Mesothelial cell of epicardium (in vitro differentiated cells): ENCODE measurements around the gene ITPKA. TPM values are rescaled to one million over a fixed set of nuclear protein-coding genes. Genes with fewer than 3 reads are reported as not detected.
"Not testable (repeated sequence)": the region's sequence is repeated elsewhere in the genome, so short reads cannot be mapped to it uniquely, and the experiment has no call there.

Experiments used
- DNase-seq, 2 experiments: peaks; one replicate each; pipeline ENCODE4 v3.0.0; 2021; ENCODE audit warnings: low spot score in 2 of 2; ENCODE audit not compliant: unreplicated experiment in 2 of 2
- H3K27ac Mint-ChIP-seq: 2 replicates; pipeline ENCODE4 v1.8.0; 2021; ENCODE audit warnings: mixed read lengths
- H3K27me3 Mint-ChIP-seq: 2 replicates; pipeline ENCODE4 v1.8.0; 2021; ENCODE audit warnings: low read depth, mixed read lengths
- H3K36me3 Mint-ChIP-seq: 2 replicates; pipeline ENCODE4 v1.8.0; 2021; ENCODE audit warnings: mixed read lengths
- H3K4me1 Mint-ChIP-seq: 2 replicates; pipeline ENCODE4 v1.8.0; 2021; ENCODE audit warnings: mixed read lengths
- H3K4me3 Mint-ChIP-seq: 2 replicates; pipeline ENCODE4 v1.8.0; 2021; ENCODE audit warnings: mild to moderate bottlenecking, moderate library complexity, mixed read lengths
- H3K9me3 Mint-ChIP-seq: 2 replicates; pipeline ENCODE4 v1.8.0; 2021; ENCODE audit warnings: mixed read lengths
- CTCF ChIP-seq: fragments of 200-600 bp; sonication (generic); IDR thresholded peaks from one replicate; pipeline ENCODE4 v1.5.0; 2021; ENCODE audit warnings: antibody characterized with exemption; ENCODE audit not compliant: unreplicated experiment
- total RNA-seq: library from RNA; stranded (reverse); gene quantifications from 3 replicates; pipeline ENCODE4 v1.2.1, GENCODE V29; 2021

Gene ITPKA
- total RNA-seq, 1 donor from 2014 or later, result 0.80 TPM

GRCh38 chr15:41466711-41467110 lies 27.0 kb upstream of the ITPKA start:
- H3K27ac Mint-ChIP-seq, result no peak overlapping the region
- H3K36me3 Mint-ChIP-seq, result peaks cover 54% of the 10 kb centered on the region
- no peak overlapping the region for H3K4me3 Mint-ChIP-seq
- peaks cover 7% of the 10 kb centered on the region for H3K9me3 Mint-ChIP-seq
- no peak for DNase-seq
- no peaks in the 10 kb centered on the region for H3K4me1 Mint-ChIP-seq
- no peaks in the 10 kb centered on the region for H3K27me3 Mint-ChIP-seq
- TF ChIP-seq CTCF, result no peak

GRCh38 chr15:41469644-41470043 lies 24.0 kb upstream of the ITPKA start:
- not testable (repeated sequence) for H3K27ac Mint-ChIP-seq, DNase-seq, H3K27me3 Mint-ChIP-seq, H3K4me3 Mint-ChIP-seq, H3K4me1 Mint-ChIP-seq, H3K9me3 Mint-ChIP-seq
- H3K36me3 Mint-ChIP-seq, result peaks cover 46% of the 10 kb centered on the region

- no peak for TF ChIP-seq CTCF
- peaks cover 4% of the 10 kb centered on the region for H3K9me3 Mint-ChIP-seq
- H3K27me3 Mint-ChIP-seq, result no peaks in the 10 kb centered on the region
- no peak overlapping the region for H3K4me3 Mint-ChIP-seq
- H3K36me3 Mint-ChIP-seq, result peaks cover 50% of the 10 kb centered on the region
- H3K4me1 Mint-ChIP-seq, result no peaks in the 10 kb centered on the region
- no peak overlapping the region for H3K27ac Mint-ChIP-seq
- DNase-seq, result no peak
Measured at GRCh38 chr15:41473418-41473817, 20.3 kb upstream of the ITPKA start.

GRCh38 chr15:41474436-41474835 lies 19.2 kb upstream of the ITPKA start:
- no peak for TF ChIP-seq CTCF
- DNase-seq, result no peak
- H3K27ac Mint-ChIP-seq, result no peak overlapping the region
- no peak overlapping the region for H3K4me3 Mint-ChIP-seq
- peaks cover 4% of the 10 kb centered on the region for H3K9me3 Mint-ChIP-seq
- peaks cover 51% of the 10 kb centered on the region for H3K36me3 Mint-ChIP-seq
- H3K4me1 Mint-ChIP-seq, result no peaks in the 10 kb centered on the region
- no peaks in the 10 kb centered on the region for H3K27me3 Mint-ChIP-seq

GRCh38 chr15:41474941-41475340 lies 18.7 kb upstream of the ITPKA start:
- Mint-ChIP-seq H3K27ac (no peak overlapping the region), H3K4me3 (no peak overlapping the region), H3K27me3 (no peaks in the 10 kb centered on the region), H3K9me3 (peaks cover under 1% of the 10 kb centered on the region), H3K4me1 (no peaks in the 10 kb centered on the region), H3K36me3 (peaks cover 46% of the 10 kb centered on the region)
- no peak for TF ChIP-seq CTCF
- DNase-seq, result no peak

- H3K9me3 Mint-ChIP-seq, result no peaks in the 10 kb centered on the region
- no peak overlapping the region for H3K4me3 Mint-ChIP-seq
- H3K4me1 Mint-ChIP-seq, result no peaks in the 10 kb centered on the region
- peaks cover 49% of the 10 kb centered on the region for H3K36me3 Mint-ChIP-seq
- no peak overlapping the region for H3K27ac Mint-ChIP-seq
- no peak for TF ChIP-seq CTCF
- DNase-seq, result no peak
- H3K27me3 Mint-ChIP-seq, result no peaks in the 10 kb centered on the region
Measured at GRCh38 chr15:41476416-41477048, 17.1 kb upstream of the ITPKA start.
